GM18868 (cell line): ENCODE results near the gene INPP4B.
"Not testable (repeated sequence)": the region's sequence is repeated elsewhere in the genome, so short reads cannot be mapped to it uniquely, and the experiment has no call there.

Experiments
- ATAC-seq: cut with Tn5 transposase; IDR thresholded peaks from one replicate; pipeline ENCODE4 v1.9.1; 2021; ENCODE audit warnings: mild to moderate bottlenecking, moderate library complexity; ENCODE audit not compliant: unreplicated experiment

INPP4B gene

DNA sequence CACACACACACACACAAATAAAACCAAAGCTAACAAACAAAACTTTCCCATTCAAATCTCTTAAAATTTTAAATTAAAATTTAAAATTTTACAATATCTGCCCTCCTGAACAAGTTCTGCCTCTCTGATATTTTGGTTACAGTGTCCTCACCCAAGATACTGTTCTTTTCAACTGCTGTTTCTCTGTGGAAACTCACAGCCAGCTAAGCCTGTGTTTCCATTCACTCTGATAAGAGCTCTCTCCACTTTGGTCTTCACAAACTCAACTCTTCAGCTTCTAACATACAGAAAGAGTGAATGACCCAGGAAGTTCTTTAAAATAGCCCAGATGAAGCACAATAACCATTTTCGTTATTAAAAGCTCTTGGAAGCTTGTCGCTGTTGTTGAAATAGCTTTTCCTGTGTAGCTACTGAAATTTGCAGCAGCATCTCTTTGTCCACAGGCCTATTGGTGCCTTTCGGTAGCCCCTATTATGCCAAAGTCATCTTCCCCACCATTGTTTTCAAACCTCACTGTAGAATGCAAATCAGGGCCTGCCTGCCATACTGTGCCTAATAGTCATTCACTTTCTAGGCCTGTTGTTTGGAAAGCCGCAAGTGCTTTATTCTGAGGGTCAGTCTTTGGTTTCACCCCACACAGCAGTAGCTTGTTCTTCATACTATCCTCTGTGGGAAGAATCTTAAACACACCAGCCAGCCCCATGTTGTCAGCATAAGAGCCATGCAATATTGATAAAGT is 19.4 kb downstream of the INPP4B start:
- no peak for ATAC-seq

DNA sequence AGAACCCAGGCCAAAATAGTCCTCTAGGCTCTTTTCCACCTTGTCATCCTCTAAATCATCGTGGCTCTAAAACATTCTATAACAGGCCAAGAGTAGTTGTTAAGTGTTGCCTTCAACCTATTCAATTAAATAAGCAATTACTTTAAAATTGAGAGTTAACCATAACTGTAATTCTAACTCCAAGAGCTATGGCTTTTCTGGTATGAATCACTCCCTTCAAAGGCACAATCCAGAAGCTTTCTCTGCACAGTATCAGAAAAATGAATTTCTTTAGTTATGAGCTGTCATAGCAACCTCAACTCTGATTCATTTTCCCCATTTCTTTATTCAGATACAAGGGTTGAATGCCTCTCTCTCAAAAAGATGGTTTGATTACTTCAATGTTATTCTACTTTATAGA is 21.7 kb downstream of the INPP4B start:
- ATAC-seq: no peak

DNA sequence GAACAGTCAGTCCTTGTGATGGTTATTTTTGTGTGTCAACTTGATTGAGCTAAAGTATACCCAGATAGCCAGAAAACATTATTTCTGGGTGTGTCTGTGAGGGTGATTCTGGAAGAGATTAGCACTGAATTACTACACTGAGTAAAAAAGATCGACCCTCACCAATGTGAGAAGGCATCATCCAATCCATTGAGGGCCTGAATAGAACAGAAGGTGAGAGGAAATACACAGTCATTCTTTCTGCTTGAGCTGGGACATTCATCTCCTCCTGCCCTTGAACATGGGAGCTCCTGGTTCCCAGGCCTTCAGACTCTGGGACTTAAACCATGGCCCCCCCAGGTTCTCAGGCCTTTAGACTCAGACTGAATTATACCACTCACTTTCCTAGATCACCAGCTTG is 22.3 kb downstream of the INPP4B start:
- no peak for ATAC-seq

DNA sequence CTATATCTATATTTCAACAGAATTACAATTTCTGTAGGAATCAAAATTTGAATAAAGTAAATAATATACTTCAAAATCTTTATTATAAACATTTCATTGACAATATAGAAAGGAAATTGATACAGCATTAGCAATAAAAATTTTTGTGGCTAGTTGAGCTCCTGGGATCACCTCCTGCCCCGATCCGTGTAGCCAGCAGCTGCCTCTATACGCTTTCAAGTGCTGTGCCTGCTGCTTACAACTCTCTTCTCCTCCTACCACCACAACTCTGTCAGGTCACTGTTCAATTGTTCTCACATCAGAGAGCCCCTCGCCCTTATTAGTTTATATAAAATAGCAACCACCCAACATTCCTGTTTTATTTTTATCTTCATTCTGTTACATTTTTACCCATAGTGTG is 27.6 kb downstream of the INPP4B start:
- no peak for ATAC-seq

DNA sequence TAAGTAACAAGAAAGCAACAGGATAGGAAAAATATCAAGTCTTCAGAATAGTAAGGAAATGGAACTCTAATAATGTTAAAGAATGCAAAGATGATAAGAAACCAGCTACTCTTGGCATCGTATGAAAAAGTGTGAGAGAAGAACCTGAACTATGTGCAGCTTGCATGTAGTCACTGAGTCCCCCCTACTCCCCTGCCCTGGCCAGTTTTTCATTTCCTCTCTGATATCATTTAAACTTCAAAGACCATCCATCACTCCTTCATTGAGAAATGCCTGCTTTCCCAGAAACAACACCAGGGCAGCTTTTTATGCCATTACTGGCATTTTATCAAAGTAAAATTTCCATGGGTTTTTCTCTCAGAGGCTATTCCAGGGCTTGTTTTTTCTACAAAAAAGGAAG is 28.1 kb downstream of the INPP4B start:
- ATAC-seq: no peak

DNA sequence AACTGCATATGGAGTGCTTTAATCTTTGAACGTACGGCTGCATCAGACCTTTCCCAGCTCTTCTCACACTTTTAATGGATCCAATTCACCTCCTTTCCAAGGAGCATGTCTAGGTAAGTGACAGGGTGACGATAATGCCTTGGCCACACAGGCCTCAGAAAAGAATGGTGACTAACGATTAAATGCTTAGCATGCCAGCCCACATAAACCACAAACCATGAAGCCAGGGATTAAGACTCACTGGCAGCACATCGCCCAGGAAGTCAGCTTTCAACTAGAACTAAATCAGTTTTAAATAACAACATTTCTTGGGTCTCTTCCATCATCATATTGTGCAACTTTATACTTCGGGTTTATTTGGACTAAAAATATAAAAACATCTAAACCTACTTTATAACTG is 28.7 kb downstream of the INPP4B start:
- no peak for ATAC-seq

DNA sequence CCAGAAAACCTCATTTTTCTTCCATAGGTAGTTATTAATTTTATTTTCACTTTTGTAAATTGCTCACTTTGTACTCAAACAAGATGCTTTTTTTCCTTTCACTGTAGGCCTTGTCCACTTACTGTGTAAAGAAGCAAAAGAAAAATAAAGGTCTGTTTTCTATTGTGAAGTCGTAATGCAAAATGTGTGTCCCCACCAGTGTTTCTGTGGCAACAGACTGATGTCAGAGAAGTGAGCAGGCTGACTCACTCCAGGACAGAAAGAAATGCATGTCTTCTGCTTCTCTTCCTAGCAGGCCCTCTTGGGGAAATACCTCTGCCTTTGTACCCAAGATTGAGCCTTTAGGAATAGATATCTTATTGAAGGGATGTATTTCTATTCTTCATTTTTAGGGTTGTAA is 30.3 kb downstream of the INPP4B start:
- ATAC-seq: peak; percentile 69

DNA sequence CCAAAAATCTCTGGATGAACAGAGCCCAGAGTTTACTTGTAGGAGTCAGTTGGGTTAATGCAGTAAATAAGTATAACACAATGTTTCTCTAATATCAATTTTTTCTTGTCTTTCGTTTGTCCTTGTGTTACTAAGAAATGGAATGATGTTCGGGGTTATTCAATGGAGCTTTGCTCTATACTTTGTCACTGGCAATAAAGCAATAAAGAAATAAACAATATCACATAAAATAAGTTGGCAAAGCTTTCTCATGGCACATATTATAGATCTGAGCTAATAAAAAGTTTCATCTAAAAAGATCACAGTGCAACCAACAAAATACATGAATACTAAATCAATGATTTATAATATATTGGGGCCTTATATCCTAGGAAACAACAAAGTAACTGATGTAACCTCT is 32.7 kb downstream of the INPP4B start:
- no peak for ATAC-seq

DNA sequence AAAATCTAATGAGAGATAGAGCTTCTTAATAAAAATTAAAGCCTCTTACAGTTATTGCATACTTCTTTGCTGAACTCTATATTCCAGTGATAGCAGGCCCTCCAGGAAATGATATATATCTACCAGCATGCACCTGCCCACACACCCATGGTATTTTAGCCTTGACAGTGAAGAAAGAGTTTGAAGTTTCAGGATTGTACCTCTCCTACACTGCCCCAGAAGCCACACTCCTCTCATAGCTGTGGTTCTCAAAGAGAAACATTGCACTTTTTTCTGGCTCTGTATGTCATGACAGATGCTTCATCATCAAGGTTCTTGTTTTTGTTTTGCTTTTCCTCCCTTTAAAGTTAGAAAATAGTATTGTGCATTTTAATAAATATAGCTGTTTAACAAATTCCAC is 34.0 kb downstream of the INPP4B start:
- ATAC-seq: no peak

DNA sequence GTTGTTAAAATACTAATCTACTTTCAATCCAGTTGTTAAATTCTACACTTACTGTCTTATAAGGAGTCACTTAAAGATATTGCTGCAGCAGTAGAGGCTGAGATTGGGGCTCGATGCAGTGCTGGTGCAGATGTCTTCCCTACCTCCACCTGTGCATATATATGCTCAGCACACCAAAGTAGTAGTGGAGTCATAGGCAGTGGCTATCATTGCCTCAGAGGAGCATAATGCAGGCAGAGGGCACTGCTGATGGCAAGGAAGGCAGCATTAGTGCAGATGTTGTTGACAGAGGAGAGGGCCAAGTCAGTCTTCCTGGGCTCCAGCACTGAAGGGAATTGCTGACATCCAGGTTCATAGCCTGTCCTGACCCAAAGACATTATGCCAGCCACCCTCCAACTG is 35.1 kb downstream of the INPP4B start:
- no peak for ATAC-seq

DNA sequence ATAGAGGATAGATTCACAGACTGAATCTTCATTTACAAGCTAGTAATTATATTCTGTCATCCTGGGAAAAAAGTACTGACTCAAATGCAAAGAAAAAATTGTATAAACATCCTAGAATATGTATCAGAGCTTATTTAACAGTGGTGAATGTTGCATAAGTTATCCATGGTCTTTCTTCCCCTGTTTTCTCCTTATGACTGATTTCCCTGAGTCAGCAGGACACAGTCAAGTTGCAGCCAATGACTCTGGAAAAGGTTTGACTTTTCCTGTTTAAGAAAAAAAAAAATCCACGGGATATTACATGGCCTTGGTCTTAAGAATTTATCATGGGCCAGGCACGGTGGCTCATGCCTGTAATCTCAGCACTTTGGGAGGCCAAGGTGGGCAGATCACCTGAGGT is 36.5 kb downstream of the INPP4B start:
- ATAC-seq: no peak

DNA sequence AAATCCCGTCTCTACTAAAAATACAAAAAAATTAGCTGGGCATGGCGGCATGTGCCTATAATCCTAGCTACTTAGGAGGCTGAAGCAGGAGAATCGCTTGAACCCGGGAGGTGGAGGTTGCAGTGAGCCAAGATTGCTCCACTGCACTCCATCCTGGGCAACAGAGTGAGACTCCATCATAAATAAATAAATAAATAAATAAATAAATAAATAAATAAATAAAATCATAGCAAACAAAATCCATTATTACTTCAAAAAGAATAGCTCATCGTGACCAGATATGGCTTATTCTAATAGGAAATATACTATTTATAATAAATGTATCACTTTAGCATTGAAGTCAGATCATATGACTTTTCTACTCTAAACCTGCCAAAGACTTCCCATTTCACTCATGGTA is 42.2 kb downstream of the INPP4B start:
- ATAC-seq: not testable (repeated sequence)

DNA sequence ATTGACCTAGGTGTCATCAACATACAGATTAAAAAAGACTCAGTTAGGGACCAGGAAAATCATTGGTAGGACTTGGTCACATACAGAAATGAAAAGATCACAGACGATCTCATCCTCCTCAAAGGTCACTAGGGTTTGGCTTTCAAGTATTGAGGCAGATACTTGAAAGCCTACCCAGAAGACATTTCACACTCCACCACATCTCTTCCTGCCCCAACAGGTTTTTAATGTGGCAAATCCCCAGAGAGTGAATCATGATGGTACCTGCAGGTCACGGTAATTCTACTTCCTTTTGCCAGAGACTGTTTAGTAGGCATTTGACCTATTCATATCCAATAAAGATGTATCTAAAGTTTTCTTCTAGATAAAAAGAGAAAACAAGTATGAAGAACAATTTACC is 44.1 kb downstream of the INPP4B start:
- no peak for ATAC-seq

DNA sequence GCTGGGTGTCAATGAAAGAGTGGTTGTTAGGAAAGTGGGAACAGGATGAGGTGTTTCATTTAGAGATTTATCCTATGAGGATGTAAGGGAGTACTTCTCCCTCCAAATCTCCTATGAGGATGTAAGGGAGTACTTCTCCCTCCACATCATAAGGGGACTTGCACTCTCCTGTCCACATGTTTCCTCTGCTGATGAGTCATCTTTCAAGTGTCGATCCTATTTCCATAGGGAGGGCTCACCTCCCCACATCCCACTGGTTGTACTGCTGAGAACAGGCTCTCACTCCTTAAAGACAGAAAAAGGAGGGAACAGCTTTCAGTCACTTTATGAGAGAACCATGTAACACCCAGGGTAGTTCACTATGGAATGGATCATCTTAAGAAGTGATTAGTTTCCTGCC is 65.0 kb downstream of the INPP4B start:
- no peak for ATAC-seq

DNA sequence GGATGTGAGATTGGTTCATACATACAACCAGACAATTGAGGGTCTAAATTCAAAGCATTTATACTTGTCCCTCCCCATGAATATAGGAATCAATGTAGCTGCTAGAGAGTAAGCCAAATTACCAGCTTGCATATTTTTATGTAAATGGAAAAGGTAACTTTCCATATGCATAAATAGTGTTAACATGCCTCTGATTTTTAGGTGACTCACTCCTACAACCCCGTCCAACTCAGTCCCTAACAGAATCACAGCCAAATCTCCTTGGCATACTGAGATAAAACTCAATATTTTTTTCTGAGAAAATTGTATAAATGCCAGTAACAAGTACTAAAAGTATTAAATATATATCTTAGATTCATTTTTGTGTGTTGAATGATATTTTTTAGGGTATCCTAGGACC is 67.2 kb downstream of the INPP4B start:
- no peak for ATAC-seq

DNA sequence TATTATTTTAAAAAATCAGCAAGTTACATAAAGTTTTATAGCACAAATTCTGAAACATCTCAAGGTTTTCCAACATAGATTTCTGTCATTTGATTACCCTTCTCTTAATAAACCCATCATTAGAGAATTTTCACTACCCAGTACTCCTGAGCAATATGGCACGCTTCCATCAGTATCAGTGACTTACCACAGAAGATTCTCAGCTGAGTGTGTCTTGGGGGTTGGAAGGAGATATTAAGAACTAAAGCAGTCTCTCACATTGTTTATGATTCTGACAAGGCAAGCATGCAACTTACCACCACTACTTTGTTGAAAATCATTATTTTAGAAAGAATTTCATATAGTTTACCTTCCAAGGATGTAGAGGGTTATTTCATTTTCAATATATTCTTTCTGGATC is 67.7 kb downstream of the INPP4B start:
- ATAC-seq: no peak

DNA sequence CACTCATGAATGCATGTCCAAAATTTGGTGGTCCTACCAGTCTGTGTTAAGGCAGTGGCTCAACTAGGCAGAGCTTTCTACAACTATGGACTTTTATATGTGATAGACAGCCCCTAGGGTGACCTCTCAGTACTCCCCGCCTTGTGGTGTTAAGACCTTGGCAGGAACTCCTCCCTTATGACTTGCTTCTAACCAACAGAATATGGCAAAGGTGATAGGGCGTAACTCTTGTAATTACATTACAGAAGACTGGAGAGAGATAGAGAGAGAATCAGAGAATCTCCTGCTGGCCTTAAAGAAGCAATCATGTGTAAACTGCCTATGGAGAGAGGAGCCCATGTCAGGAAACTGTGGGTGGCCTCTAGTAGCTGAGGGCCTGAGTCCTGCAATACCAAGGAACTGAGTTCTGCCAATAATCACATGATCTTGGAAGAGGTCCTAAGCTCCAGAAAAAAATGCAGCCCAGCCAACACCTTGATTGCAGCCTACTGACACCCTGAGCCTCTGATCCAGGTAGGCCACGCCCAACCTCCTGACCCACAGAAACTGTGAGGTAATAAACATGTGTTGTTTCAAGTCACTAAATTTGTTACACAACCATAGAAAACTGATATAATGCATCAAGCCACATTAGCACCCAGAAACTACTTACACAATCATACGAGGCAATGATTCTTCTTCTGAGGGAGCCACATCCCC is 68.9 kb downstream of the INPP4B start:
- no peak for ATAC-seq

DNA sequence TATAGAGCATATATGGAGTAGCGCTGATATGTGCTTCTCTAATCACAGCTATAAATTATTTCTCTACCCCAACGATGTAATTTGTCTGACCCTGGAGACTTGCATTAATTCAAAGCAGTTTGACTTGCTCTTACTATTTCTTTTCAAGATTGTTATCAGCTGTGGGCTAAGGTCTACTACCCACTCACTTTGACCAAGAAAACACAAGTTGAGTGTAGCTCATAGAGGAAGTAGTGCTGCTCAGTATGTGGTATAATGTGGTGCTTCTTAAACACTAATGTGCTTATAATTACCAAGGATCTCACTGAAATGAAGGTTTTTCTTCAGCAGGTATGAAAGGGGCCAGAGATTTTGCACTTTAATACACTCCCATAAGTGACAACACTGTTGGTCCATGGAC is 70.1 kb downstream of the INPP4B start:
- ATAC-seq: no peak

DNA sequence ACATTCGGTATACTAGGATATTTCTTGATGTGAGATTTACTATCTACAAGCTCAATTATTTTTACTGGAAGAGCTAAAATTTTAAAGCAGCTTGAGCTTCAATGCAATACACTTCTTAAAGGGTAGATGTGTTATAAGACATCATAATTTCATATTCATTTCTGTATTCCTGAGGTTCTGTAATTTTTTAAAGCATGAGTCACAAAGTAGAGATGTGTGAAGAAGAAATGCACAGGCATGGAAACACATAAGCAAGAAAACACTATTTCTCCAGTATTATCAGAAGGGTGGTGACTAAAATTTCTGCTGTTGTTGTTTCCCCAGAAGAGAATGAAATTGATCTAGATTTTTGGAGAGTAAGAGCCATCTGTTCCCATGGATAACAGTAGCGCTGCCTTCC is 72.6 kb downstream of the INPP4B start:
- ATAC-seq: no peak

DNA sequence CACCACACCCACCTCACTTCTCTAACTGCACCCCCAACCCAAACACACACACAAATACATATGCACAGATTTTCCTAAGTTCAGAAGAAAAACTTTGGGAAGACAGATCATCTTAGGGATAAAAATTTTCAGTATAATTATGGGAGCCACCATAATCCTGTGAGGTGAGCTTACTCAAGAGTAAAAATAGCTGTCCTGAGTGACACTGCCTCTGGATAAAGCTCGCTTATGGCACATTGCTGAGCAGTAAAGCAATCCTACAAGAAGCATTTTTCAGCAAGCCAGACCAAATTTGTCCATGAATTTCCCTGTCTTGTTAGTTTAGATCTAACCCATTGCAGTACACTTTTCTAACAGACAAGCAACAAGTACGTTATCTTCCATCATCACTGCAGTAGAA is 83.8 kb downstream of the INPP4B start:
- no peak for ATAC-seq

DNA sequence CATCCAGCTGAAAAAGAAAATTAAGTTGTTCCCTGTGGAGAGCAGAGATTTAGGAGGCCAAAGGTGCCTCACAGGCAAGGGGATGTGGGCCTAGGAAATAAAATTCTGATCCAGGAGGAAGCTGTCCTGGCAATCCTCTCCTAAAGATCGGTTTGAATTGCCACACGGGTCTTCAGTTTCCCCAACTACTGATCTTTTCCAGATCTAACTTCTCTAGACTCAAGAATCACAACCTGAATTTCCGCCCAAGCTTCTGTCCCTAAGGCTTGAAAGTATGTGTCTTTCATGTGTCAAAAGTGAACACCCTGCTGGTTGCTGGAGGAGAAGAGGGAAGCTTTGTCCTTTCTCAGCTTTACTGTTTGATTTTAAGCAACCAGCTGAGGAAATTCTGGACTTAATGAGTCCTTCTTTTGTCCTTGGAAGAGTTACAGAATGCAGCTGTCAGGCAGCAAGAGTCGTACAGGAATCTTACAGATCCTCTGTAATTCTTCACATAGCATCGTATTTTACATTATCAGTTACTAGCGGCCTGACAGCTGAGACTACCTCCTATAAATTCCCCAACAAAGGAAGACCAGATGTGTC is 93.8 kb downstream of the INPP4B start:
- ATAC-seq: no peak

DNA sequence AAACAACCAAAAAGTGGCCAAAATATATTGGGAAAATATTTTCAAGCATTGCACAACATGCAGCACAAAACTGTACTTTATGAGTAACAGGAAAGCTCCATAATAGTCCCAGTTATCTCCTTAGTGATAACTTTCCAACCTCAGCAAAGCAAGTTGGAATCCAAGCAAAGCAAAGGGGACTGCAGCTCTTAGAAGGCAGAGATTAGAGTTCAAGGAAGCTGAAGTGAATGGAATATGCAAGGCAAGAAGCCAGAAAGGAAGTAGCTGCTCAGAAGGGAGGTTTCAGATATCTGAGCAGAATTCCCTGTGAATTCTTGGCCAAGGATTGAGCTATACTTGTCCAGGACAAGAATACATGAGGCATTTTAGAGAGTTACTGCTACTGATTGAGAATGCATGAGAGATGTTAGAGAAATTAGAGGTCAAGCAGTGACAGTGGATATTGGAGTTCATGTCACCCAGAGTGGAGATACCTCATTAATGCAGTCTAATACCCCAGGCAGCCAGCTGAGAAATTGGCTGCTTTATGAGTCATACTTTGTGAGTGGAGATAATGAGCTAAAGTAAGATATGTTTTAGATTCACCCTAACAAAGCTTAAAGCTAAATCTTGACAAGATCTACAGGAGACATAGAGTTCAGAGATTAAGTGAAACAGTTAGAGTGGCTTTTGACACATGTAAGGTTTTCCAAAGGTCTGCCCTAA is 102.8 kb downstream of the INPP4B start:
- no peak for ATAC-seq
